Endometrial microvascular endothelial cells (primary cell): ENCODE data around the gene SH2B2. TPM values are rescaled to one million over a fixed set of nuclear protein-coding genes. Genes with fewer than 3 reads are reported as not detected.

Source experiments
- in situ Hi-C: cut with HindIII; loops from 2 replicates; pipeline ENCODE4 v1.10.0; 2017; ENCODE audit warnings: low sequenced_read_pairs, low pct_unique_long_range_greater_than_20kb; ENCODE audit errors: inconsistent ontology term
- total RNA-seq: library from RNA; depleted of rRNA; stranded (reverse); fragments of >200 nt; gene quantifications from one replicate; pipeline ENCODE4 v1.2.3, GENCODE V29; 2015; ENCODE audit errors: inconsistent ontology term

The SH2B2 gene
- total RNA-seq, 1 donor from 2014 or later = 0.56 TPM

- in situ Hi-C loops = no loop called here
Observed at GRCh38 chr7:102262546-102262945, 24.1 kb upstream of the SH2B2 start.

DNA sequence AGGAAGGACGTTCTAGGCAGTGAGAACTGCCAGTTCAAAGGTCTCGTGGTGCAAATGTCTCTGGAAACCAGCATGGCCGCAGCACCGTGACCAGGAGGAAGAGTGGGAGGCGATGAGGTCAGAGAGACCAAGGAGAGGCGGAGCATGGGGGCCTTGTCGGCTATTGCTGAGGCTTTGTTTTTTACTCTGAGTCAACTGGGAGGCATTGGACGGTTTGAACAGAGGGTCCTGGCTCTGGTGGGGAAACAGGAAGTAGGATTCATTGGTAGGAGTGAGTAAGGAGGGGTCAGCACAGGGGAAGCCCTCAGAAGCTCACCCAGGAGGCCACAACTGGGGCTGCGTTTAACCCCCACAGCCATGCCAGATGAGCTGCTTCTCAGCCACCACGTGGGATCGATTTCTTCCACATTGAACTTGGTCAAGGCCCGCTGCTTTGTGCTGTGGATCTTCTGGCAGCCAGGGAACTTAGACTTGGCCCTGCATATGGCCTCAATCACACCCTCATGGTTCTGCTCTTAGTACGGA, 22.2 kb upstream of the SH2B2 start:
- in situ Hi-C loops = no loop called here

DNA sequence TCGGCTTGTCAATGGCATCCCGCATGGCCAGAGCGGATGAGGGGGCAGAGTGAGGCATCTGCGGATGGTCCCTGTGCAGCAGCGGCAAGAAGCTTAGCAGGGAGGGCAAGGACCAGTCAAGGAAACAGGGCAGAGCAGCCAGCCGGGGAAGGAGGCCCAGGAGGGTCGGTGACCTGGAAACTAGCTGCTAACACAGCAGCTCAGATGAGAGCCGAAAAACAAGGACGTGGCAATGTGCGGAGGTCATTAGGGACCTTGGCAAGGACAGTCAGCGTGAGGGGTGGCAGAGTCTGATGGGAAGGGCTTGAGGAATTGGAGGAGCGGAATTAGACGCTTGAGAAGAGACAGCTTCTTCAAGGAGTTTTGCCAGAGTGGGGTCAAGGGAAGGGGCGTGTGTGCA, 20.1 kb upstream of the SH2B2 start:
- in situ Hi-C loops = no loop called here

- in situ Hi-C loops = no loop called here
Observed at GRCh38 chr7:102268635-102269034, 18.0 kb upstream of the SH2B2 start.

DNA sequence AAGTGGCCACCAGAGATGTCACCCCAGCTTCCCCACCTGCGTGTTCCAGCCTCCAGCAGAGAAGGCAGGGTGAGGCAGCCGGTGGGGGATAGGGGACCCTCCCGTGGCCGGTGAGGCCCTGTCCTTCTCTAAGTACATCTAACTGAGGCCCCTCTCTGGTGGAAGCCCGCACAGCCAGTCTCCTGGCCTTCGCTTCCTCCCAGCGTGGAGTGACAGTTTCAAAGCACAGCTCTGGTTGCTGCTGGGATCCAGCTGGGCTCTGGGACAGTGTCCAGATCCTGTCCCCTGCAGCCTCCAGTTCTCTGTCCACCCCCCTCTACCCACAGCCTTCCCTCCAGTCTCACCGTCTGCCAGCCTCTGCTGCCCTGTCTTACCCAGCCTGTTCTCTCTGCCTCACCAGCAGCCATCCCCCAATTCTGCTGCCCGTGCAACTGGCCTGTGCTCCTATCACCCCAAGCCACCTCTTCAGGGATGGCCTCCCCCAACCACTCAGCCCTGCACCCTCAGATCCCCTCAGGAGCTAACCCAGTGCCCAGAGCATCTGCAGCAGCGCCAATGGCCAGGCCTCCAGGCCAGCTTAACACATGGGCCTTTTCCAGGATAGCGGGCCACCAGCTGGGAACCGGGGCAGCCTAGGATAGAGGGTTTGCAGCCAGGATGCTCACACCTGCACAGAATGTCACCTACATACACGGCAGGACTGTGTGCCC, 16.3 kb upstream of the SH2B2 start:
- in situ Hi-C loops = no loop called here

GRCh38 chr7:102271158-102271798, 15.4 kb upstream of the SH2B2 start:
- in situ Hi-C loops = no loop called here

GRCh38 chr7:102272075-102272916, 14.4 kb upstream of the SH2B2 start:
- in situ Hi-C loops = no loop called here

DNA sequence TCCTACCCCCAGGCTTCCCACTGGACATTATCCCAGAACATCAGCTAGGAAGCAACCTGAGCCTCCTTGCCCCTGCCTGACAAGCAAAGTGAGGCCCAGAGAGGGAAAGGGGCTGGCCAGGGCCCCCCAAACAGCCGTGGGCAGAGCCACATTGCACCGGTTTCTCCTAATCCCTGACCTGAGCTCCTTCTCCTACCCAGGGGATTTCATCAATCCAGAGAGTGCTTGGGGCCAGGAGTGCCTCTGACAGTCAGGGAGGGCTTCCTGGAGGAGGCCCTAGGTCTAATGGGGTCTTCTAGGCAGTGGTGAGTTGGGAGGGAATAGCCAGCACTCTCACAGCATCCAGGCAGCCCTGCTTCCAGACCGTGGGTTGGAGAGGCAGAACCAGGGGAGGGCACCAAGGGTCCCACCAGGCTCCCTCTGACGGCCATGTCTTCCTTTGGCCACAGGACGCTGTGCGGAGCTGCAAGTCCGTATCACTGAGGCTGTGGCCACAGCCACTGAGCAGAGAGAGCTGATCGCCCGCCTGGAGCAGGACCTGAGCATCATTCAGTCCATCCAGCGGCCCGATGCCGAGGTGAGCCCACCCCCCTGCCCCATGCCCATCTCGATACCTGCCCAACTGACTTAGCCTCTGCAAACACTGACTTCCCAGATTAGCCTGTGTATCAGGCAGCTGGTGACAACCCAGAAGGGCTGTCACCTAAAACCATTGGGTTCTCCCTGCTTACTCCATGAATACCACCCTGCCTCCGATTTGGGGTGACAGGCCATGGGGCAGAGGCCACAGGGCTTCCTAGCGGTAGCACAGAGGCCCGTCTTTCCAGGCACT, 13.5 kb upstream of the SH2B2 start:
- in situ Hi-C loops = no loop called here

DNA sequence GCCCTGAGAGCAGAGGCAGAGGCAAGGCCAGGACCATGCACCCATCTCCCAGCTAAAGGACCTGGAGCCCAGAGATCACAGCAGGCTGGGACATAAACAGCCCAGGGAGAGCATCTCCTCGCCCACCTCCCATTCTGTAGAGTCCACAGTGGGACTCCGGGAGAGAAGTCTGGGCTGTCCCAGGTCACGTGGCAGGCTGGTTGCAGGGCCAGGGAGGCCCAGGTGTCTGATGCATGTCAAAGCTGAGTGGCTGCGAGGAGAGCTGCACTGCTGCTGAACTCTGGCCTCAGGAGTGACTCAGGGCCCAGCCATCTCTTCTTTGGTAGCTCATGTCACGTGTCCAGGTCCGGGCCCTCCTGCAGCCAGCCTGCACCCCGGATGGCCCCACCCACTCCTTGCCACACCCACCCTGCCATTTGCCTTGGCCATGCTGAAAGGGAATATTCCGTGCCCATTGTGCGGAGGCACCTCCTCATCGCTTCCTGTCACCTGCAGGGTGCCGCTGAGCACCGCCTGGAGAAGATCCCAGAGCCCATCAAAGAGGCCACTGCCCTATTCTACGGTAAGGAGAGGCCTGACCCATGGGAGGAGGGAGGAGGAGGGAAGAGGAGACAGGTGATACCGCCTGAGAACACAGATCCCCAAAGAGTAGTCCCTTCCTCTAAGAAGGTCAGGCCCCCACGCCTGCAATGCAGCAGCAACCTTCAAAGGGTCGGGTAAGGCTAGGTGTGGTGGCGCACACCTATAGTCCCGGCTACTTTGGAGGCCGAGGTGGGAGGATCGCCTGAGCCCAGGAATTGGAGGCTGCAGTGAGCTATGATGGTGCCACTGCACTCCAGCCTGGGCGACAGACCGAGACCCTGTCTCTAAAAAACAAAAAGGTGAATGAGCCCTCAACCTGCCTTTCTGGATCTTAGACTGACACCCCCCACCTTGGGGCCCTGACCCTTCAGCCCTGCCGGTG, 12.6 kb upstream of the SH2B2 start:
- in situ Hi-C loops = no loop called here

- in situ Hi-C loops = no loop called here
Observed at GRCh38 chr7:102275123-102275703, 11.5 kb upstream of the SH2B2 start.

DNA sequence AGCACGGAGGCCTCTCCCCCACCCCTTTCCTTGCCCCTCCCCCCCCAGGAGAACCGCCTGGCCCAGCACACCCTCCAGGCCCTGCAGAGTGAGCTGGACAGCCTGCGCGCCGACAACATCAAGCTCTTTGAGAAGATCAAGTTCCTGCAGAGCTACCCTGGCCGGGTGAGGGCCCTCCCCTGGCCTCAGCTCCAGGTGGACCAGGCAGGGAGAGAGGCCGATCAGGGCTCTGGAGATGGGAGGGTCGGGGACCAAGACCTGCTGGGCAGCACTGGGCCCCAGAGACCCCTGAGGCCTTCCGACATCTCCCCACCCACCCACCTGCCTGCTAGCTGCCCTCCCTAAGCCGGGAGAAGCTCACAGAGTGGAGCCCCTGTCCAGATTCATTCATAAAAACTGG, 8.8 kb upstream of the SH2B2 start:
- in situ Hi-C loops = no loop called here

DNA sequence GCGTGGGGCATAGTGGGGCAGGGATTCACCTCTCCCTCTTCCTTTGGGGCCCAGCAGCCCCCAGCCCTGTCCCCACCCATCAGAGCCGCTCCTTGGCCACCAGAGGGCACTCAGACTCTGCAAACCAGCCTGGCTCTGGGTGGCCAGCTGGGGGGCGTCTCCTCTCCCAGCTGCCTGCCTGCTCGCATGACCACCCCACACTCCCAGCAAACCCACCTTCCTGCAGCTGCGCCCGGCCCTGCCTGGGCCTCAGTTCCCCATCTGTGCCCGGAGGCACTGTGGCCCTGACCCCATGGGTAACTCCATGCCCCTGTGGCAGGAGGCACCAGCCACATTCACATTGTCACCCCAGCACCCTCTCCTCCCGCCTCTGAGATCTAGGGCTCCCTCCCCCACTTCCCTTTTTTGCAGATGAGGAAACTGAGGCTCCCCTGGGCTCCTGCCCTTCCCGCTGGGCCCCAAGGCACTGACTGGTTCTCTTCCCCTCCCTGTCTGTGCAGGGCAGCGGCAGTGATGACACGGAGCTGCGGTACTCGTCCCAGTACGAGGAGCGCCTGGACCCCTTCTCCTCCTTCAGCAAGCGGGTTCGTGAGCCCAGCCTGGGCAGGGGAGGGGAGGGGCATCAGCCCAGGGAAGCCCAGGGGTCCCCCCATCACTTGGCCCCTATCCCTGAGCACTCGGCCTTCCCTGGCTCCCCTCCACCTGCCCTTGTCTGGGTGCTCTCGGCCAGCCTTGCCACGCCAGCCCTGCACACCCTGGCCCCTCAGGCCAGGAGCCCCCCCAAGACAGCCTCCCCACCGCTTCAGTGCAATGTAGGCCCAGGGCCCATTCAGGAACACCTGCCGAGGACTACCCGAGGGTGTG, 6.9 kb upstream of the SH2B2 start:
- in situ Hi-C loops = no loop called here

DNA sequence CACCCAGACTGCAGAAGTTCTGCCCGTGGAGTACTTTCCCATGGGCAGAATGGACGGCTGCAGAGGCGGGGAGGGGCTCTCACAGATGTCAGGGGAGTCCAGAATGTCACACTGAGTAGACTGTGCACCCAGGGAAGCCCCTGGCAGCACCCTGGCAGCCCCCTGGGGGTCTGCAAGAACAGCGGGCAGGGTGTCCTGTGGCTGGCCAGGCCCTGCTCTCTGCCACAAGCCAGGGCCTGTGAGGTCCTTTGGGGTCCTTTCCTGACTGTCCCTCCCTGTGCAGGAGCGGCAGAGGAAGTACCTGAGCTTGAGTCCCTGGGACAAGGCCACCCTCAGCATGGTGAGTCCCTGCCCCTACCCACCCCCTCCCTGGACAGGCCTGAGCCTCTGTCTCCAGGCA, 6.1 kb upstream of the SH2B2 start:
- in situ Hi-C loops = no loop called here

GRCh38 chr7:102281785-102282184, 4.9 kb upstream of the SH2B2 start:
- in situ Hi-C loops = no loop called here

- in situ Hi-C loops = no loop called here
Observed at GRCh38 chr7:102282465-102283362, 4.0 kb upstream of the SH2B2 start.
